Breast epithelium (tissue), 4 donors: ENCODE measurements around the gene ADGRE2. TPM values are rescaled to one million over a fixed set of nuclear protein-coding genes. Genes with fewer than 3 reads are reported as not detected.

Experiments
- DNase-seq, 2 donors: peaks; one replicate each; pipeline ENCODE4 v3.0.0-alpha.2; 2019; ENCODE audit warnings: low spot score in 2 of 2
- H3K27ac ChIP-seq, 2 donors: fragments of 200-600 bp; sonication (generic) in 1 of 2; one replicate each; pipeline ENCODE4 v1.5.1; 2016 to 2019; ENCODE audit warnings: mild to moderate bottlenecking in 1 of 2
- H3K27me3 ChIP-seq, 2 donors: fragments of 200-600 bp; sonication (generic) in 1 of 2; one replicate each; pipeline versions ENCODE4 v1.5.1 to v1.6.0; 2017 to 2019; ENCODE audit warnings: control low read depth in 1 of 2, mild to moderate bottlenecking in 1 of 2
- H3K36me3 ChIP-seq: fragments of 200-600 bp; one replicate; pipeline ENCODE4 v1.5.1; 2019
- H3K4me1 ChIP-seq, 2 donors: fragments of 200-600 bp; sonication (generic); one replicate each; pipeline ENCODE4 v1.5.1; 2016 to 2019; ENCODE audit warnings: control low read depth in 1 of 2
- H3K4me3 ChIP-seq, 3 donors: fragments of 200-600 bp; sonication (generic); 1 replicate in 2 of 3; 2 replicates in 1 of 3; pipeline ENCODE4 v1.5.1; 2016 to 2019; ENCODE audit warnings: mild to moderate bottlenecking in 3 of 3, moderate library complexity in 2 of 3
- H3K9me3 ChIP-seq, 2 donors: fragments of 200-600 bp; sonication (generic) in 1 of 2; one replicate each; pipeline ENCODE4 v1.5.1; 2016 to 2019; ENCODE audit warnings: control low read depth in 1 of 2
- POLR2A ChIP-seq: fragments of 450-650 bp; IDR thresholded peaks from one replicate; pipeline ENCODE4 v1.6.1; 2016; ENCODE audit warnings: antibody characterized with exemption, mild to moderate bottlenecking, moderate library complexity
- POLR2AphosphoS5 ChIP-seq, 3 donors: sonication (generic); formaldehyde crosslinking; IDR thresholded peaks; one replicate each; pipeline ENCODE4 v1.6.1; 2017; ENCODE audit warnings: antibody characterized with exemption in 3 of 3
- intact Hi-C: fragments of 100-400 bp; cut with DNase I; formaldehyde crosslinking; loops from one replicate; pipeline ENCODE4 v1.15.1; 2023; ENCODE audit warnings: low total_unique reads
- total RNA-seq, 3 donors: library from RNA; depleted of rRNA; stranded (reverse); fragments of >200 nt; gene quantifications; one replicate each; pipeline ENCODE4 v1.1.0, GENCODE V29; 2016
- TF ChIP-seq, protein P1 (sequence below), 3 donors: fragments of 450-650 bp; IDR thresholded peaks; one replicate each; pipeline ENCODE4 v1.5.1; 2016 to 2017; ENCODE audit warnings: antibody characterized with exemption in 3 of 3, mild to moderate bottlenecking in 3 of 3, moderate library complexity in 3 of 3

The ADGRE2 gene
- total RNA-seq, 3 donors from 2014 or later = 1.9 to 32.1 (median 9.8) TPM

DNA sequence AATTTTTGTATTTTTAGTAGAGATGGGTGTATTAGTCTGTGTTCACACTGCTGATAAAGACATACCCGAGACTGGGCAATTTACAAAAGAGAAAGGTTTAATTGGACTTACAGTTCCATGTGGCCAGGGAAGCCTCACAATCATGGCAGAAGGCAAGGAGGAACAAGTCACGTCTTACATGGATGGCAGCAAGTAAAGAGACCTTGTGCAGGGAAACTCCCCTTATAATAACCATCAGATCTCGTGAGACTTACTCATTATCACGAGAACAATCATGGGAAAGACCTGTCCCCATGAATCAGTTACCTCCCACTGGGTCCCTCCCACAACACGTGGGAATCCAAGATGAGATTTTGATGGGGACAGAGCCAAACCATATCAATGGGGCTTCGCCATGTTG, 73.9 kb downstream of the ADGRE2 start:
- DNase-seq = no peak
- Histone ChIP-seq H3K27me3 (no peaks in the 10 kb centered on the region), H3K9me3 (peaks cover 0 to 3% of the 10 kb centered on the region in 2 donors), H3K36me3 (peaks cover 34% of the 10 kb centered on the region), H3K4me1 (no peaks in the 10 kb centered on the region), H3K27ac (no peak overlapping the region), H3K4me3 (no peak overlapping the region)
- TF ChIP-seq POLR2A (no peak), POLR2AphosphoS5 (IDR thresholded peaks at IDR 0.05) (no peak)
- TF ChIP-seq, protein P1, sequence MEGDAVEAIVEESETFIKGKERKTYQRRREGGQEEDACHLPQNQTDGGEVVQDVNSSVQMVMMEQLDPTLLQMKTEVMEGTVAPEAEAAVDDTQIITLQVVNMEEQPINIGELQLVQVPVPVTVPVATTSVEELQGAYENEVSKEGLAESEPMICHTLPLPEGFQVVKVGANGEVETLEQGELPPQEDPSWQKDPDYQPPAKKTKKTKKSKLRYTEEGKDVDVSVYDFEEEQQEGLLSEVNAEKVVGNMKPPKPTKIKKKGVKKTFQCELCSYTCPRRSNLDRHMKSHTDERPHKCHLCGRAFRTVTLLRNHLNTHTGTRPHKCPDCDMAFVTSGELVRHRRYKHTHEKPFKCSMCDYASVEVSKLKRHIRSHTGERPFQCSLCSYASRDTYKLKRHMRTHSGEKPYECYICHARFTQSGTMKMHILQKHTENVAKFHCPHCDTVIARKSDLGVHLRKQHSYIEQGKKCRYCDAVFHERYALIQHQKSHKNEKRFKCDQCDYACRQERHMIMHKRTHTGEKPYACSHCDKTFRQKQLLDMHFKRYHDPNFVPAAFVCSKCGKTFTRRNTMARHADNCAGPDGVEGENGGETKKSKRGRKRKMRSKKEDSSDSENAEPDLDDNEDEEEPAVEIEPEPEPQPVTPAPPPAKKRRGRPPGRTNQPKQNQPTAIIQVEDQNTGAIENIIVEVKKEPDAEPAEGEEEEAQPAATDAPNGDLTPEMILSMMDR (IDR thresholded peaks at IDR 0.05) = no peak
- intact Hi-C loops = no loop called here

DNA sequence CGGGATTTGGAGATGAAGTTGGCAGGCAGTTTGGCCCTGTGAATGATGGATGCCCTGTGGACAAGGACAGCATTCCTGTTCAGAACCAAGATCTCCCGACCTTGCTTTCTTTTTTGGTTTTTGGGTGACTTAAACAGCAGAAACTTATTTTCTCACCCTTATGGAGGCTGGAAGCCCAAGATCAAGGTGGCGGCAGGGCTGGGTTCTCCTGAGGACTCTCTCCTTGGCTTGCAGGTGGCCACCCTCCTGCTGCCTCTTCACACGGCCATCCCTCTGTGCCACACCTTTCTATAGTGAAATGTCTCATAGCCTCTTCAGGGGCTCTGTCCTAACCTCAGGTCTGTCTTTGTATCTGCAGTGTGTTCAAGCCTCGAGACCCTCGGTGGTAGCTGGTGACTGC, 74.5 kb downstream of the ADGRE2 start:
- no peaks in the 10 kb centered on the region for H3K27me3 ChIP-seq
- DNase-seq = no peak
- peaks cover 0 to 3% of the 10 kb centered on the region in 2 donors for H3K9me3 ChIP-seq
- H3K36me3 ChIP-seq = peaks cover 34% of the 10 kb centered on the region
- no peak overlapping the region for H3K27ac ChIP-seq
- TF ChIP-seq, protein P1 (IDR thresholded peaks at IDR 0.05) = no peak
- TF ChIP-seq POLR2A (no peak), POLR2AphosphoS5 (IDR thresholded peaks at IDR 0.05) (no peak)
- H3K4me1 ChIP-seq = no peaks in the 10 kb centered on the region
- intact Hi-C loops = no loop called here
- no peak overlapping the region for H3K4me3 ChIP-seq

DNA sequence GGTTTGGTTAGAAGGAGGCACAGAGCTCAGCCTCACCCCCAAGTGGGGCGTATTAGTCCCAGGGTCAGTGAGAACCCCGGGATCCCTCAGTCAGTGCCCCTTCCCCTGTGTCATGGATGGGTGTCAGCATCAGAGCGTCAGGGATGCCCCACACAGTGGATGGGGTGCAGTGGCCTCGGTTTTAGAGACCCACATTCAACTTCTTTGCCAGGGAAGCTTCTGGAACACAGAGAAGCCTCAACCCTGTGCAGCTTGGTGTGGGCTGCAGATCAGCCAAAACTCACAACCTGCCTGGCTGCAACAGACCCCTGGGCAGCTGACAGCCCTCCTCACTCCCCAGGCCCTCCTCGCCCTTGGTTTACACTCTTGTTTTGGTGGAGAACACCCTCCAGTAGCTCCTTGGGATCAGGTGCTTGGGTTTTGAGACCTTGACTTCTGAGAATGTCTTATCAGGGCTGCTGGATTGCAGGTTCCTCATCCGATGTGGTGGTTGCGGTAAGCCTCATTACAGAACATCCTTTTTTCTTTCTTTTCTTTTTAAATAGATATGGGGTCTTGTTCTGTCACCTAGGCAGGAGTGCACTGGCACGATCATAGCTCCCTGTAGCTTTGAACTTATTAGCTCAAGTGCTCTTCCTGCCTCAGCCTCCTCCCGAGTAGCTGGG, 77.5 kb downstream of the ADGRE2 start:
- TF ChIP-seq, protein P1 (IDR thresholded peaks at IDR 0.05) = no peak
- no peak for TF ChIP-seq POLR2AphosphoS5 (IDR thresholded peaks at IDR 0.05)
- Histone ChIP-seq H3K27ac (no peak overlapping the region), H3K4me1 (no peaks in the 10 kb centered on the region), H3K4me3 (no peak overlapping the region), H3K9me3 (peaks cover 0 to 3% of the 10 kb centered on the region in 2 donors), H3K36me3 (peaks cover 25% of the 10 kb centered on the region), H3K27me3 (no peaks in the 10 kb centered on the region)
- DNase-seq = no peak
- intact Hi-C loops = no loop called here

DNA sequence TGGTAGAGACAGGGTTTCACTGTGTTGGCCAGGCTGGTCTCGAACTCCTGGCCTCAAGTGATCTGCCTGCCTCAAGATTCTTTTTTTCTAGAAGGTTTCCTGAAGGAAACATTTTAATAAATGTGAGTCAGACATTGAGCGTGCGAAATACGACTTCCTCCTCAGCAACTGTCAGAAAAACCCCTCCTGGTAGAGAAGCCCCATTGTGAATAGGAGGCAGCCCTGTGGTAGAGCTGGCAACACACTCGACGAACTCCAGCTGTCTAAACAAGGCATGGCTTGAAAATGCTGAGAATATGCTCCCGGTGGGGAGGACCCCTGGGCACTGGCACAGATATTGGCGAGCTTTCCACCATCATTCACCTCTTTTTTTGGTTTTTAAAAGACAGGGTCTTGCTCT, 78.7 kb downstream of the ADGRE2 start:
- Histone ChIP-seq H3K4me1 (no peaks in the 10 kb centered on the region), H3K4me3 (no peak overlapping the region), H3K9me3 (peaks cover 0 to 3% of the 10 kb centered on the region in 2 donors), H3K27me3 (no peaks in the 10 kb centered on the region), H3K36me3 (peaks cover 16% of the 10 kb centered on the region), H3K27ac (no peak overlapping the region)
- intact Hi-C loops = no loop called here
- TF ChIP-seq POLR2A (no peak), POLR2AphosphoS5 (IDR thresholded peaks at IDR 0.05) (no peak)
- no peak for DNase-seq

DNA sequence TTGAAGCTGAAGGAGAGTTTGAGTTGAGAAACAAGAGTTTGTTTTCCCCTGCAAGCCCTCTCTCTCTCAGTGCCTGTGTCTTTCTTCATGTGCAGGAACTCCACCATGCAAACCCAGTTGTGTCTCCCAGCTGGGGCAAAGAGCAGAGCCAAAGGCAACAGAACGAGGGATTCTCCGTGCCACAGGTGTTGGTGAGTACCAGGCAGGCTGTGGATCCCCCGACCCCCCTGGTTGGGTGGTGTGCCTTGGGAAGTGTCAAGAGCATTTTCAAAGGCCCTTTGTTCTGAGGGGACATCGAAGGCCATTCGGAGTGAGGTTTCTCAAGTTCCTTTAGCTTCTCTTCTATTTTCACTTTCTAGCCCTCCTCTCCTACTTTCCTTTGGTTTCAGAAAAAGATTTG, 82.9 kb downstream of the ADGRE2 start:
- H3K4me3 ChIP-seq = no peak overlapping the region
- H3K9me3 ChIP-seq = no peaks in the 10 kb centered on the region
- no peaks in the 10 kb centered on the region for H3K27me3 ChIP-seq
- intact Hi-C loops = no loop called here
- TF ChIP-seq POLR2AphosphoS5 (IDR thresholded peaks at IDR 0.05) (no peak), POLR2A (no peak)
- TF ChIP-seq, protein P1 (IDR thresholded peaks at IDR 0.05) = no peak
- no peak overlapping the region for H3K27ac ChIP-seq
- no peak for DNase-seq
- no peaks in the 10 kb centered on the region for H3K4me1 ChIP-seq
- peaks cover under 1% of the 10 kb centered on the region for H3K36me3 ChIP-seq
